HG03039 (cell line): ENCODE data around the gene AGPAT3.

ENCODE experiments used
- ATAC-seq: cut with Tn5 transposase; IDR thresholded peaks from one replicate; pipeline ENCODE4 v1.9.1; 2021; ENCODE audit warnings: mild to moderate bottlenecking, moderate library complexity; ENCODE audit not compliant: unreplicated experiment

The AGPAT3 gene

GRCh38 chr21:43921571-43921978 lies 56.6 kb downstream of the AGPAT3 start:
- ATAC-seq = no peak

DNA sequence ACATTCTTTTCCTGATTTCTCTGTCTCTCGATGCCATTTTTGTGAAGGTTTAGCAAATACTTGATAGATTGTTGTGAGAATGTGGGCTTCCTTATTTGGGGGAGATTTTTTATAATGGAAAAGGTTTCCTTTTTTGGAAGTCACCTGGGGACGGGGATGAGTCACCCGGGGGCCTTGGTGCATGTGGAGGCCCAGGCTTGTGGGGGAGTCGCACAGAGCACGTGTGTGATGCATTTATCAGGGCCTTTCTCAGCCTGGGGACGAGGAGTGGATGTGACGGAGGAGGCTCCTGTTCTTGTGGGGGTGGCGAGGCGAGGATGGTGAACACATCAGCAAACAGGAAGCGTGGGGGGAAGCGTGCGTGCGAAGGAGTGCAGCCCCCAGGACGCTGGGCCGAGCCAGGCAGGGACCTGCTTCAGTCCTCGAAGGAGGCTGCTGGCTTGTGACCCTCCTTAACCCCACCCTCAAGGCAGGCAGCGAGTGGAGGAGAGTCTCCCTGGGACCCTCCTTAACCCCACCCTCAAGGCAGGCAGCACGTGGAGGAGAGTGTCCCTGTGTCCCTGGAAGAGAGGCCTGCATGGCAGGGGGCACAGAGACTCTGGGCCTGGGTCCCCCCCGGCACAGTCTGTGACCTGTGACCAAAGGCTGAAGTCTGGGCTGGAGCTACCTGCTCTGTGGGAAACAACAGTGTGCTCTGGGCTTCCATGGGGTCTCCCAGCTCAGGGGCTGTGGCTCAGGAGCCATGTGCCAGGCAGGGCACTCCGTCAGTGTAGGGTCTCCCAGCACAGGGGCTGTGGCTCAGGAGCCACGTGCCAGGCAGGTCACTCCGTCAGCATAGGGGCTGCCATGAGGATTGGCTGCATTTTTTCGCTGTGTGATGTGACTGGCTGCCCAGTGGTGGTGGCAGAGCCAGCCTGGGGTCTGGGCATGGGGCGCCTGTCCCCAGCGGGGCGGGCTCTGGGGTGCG lies 57.2 kb downstream of the AGPAT3 start:
- no peak for ATAC-seq

DNA sequence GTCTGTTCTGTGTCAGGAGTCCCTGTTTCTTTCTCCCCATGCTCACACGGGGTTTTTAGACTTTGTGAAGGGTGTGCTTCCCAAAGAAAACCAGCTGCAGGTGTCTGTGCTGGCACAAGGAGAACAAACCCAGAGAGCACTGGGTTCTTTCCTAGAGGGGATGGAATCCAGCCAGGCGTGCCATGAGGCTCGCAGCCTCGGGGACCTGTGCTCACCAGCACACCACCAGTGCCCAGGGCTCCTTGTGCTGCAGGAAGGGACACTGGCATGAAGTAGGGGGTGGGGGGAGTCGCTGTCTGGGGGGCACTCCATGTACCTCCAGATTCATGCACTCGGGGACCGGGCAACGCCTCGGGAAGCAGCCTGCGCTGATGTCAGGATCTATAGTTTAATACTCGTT lies 57.9 kb downstream of the AGPAT3 start:
- ATAC-seq = no peak

DNA sequence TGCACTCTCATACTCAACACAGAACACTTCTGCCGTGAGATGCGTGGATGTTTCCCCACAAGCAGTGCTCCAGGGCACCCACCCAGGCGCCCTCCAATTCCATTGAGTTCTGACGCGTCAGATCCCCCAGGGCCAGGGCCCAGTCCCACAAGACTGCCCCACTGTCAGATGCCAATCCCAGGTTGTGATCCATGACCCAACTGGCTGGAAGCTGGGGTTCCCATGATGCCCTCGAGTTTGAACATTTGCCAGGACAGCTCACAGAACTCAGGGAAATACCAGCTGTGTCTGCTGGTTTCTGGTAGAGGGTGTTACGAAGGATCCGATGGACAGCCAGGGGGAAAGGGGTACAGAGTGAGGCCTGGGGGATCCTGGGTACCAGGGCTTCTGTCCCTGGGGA lies 58.4 kb downstream of the AGPAT3 start:
- no peak for ATAC-seq

GRCh38 chr21:43924421-43925095 lies 59.5 kb downstream of the AGPAT3 start:
- no peak for ATAC-seq

- ATAC-seq = no peak
These were observed 60.1 kb downstream of the AGPAT3 start for GRCh38 chr21:43925096-43925481.

DNA sequence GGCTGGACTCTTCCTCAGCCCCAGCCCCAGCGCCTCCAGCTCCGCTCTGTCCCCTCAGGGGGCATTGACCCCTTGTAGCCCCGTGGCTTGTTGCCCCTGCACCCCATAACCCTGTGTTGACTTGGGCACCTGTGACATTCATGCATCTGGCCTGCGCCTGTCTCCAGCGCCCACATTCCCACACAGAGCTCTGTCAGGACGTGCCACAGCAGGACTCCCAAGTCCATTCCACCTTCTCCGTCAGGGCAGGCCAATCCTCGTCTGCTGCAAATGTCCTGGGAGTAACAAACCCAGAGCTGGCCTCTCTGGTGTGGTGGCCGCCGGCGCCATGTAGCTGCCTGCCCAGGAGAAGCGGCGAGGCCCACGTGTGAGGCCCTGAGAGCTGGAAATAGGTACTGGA lies 60.6 kb downstream of the AGPAT3 start:
- no peak for ATAC-seq

DNA sequence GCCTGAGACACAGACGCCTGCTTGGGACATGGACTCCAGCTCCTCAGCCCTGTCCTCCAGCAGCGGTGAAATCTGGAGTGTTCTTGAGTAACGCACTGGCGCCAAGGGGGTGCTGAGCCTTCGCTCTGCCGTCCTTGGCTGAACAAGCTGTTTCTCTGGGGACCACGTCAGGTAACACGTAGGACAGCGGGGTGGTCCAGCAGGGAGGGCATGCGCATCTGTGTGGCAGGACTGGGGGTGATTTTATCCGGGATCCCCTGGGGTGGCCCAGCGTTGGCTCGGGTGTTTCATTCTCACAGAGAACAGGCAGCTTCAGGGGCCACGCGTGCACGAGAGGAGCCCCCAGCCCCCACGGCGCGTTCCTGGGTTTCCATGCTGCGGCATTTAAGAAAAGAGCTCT lies 61.2 kb downstream of the AGPAT3 start:
- no peak for ATAC-seq

GRCh38 chr21:43927591-43928221 lies 62.7 kb downstream of the AGPAT3 start:
- no peak for ATAC-seq

- no peak for ATAC-seq
These were observed 63.5 kb downstream of the AGPAT3 start for GRCh38 chr21:43928222-43929125.

DNA sequence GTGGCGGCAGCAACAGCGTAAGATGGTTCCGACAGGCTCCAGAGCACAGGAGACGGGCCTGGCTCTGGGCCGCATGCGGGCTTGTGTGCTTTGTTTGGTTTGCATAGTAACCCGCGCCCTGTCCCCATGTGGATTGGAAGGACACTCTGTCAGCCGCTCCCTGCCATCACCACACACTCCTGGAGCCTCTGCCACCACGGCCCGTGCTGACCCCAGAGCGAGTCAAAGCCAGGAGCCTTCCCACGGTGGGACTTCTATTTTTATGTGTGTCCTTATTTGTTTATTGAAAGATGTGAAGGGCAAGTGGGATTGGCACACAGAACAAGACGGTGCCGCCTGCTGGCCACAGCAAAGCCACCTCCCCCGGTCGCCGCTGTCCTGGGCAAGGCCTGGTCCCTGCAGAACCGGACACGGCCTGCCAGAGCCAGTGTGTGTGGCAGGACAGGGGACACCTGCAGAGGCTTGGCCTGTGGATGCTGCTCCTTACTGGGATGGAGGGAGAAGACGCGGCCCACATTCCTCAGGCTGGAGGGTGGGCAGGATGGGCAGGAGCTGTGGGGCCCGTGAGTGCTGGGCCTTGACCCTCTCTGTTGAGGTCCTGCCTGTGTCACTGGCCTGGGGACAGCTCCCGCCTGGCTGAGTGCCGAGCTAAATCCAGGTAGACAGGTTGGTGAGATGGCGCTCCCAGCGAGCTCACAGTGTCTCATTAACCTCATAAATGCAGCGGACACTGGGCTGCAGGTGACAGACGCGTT lies 64.4 kb downstream of the AGPAT3 start:
- ATAC-seq = no peak

- ATAC-seq = no peak
These were observed 65.2 kb downstream of the AGPAT3 start for GRCh38 chr21:43930074-43930847.

DNA sequence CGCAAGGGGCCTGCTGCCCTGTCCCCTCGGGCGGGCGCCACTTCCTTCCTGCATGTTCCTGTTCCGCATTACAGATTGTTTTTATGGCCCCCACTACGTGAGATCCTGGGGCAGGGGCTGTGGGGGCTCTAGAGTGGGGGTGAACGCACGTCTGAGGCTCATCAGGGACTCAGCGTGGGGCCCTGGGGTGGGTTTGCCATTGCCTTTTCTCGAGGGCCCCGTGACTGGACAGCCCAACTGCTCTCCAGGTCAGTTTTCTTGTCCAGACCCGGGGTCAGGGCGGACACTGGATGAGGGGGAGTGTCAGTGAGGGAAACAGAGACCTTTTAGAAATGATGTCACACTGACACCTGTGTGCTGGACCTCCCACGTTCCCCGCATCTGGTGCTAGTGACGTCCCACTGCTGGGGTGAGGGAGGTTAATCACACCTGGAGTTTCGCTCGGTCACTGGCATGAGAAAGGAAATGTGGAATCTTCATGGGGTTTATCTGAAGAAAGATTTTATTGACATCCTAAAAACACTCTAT lies 65.9 kb downstream of the AGPAT3 start:
- no peak for ATAC-seq

DNA sequence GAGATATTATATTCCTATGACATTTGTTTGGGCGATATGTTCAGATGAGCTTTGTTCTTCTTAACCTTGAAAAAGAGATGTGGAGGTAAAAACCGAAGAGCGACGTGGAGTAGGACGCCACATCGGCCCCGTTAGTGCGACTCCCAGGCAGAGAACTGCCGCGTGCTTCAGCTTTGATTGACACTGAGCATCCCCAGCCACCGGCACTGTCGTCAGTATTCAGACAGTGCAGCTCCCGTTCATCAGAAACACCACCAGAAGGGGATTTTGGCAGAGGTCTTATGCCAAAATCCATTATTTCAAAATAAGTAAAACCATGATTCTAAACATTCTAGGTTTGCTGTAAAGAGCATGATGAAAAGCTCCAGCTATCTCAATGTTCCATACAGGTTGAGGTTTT lies 66.5 kb downstream of the AGPAT3 start:
- no peak for ATAC-seq

- ATAC-seq = no peak
These were observed 67.0 kb downstream of the AGPAT3 start for GRCh38 chr21:43932005-43932404.

DNA sequence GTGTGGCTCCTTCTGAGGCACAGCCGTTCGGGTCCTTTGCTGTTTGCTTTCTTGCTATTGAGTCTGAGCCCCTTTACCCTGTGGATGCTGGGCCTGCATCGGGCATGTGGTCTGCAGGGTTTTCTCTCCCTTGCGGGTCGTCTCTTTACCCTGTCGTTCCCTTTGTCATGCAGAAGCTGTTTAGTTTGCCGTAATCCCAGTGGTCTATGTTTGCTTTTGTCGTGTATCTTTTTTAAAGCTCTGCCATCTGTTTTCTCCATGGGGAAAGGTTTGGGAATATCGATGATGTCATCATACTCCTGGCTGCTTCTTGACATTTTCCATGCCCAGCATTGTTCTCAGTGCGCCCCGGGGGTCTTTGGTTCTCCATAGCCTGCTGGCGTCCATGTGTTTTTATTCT lies 68.2 kb downstream of the AGPAT3 start:
- ATAC-seq = no peak

DNA sequence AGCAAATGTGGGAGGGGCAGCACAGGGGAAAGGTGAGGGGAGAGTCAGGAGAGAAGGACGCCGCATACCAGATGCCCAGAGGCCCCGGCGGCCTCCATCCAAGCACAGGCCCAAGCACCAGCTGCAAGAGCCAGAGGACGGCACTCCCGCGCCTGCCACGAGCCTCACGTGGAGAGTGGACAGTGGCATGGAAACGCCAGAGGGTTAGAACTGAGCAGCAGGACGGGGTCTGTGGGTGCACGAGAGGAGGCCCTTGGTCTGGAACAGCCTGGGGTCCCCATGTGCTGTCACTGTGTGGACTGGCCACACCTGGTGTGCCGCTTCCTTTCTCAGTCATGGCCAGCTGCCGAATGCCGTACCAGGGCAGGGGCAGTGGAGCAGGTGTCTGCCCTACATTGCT lies 68.7 kb downstream of the AGPAT3 start:
- ATAC-seq = no peak

DNA sequence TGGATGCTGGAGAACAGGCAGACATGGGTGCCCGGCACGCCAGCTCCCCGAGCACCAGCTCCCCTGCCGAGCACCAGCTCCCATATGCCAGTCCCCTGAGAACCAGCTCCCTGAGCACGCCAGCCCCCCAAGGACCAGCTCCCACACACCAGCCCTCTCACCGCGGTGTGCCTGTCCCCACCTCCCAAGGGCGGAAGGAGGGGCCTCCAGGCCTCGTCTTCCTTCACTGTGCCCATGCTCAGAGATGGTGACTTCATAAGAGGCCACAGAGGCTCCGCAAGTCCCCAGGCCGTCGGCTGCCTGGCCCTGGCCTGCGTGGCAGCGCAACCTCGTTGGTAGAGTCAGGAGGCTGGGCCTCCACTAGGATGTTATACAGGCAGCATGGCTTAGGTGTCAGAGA lies 69.1 kb downstream of the AGPAT3 start:
- ATAC-seq = no peak
